MCF 10A (cell line): ENCODE data around the gene ARL5A. TPM values are rescaled to one million over a fixed set of nuclear protein-coding genes. Genes with fewer than 3 reads are reported as not detected.

Experiments
- BruUV-seq: library from RNA; stranded (reverse); fragments of 400-500 nt; replicated peaks from 2 replicates; lab custom pipeline; 2021; lab: Mats Ljungman, UMichigan
- CTCF ChIA-PET: fragments of 300-600 bp; sonication (Branson Sonifier 250); formaldehyde crosslinking; extraction: SDS; loops from one replicate; lab custom pipeline; 2021; ENCODE audit warnings: antibody characterized with exemption, inconsistent platforms; lab: Yijun Ruan, JAX
- POLR2A ChIA-PET: fragments of 300-600, 350-650 bp; sonication (Branson Sonifier 250); formaldehyde crosslinking; extraction: SDS; loops from one replicate; lab custom pipeline; 2020; ENCODE audit warnings: antibody characterized with exemption, inconsistent platforms; lab: Yijun Ruan, JAX
- DNase-seq: peaks from one replicate; pipeline ENCODE4 v3.0.0-alpha.2; 2018; ENCODE audit not compliant: unreplicated experiment
- H3K27ac Mint-ChIP-seq: one replicate; pipeline ENCODE4 v1.8.0; 2022; ENCODE audit warnings: mild to moderate bottlenecking, low read depth, mixed read lengths; ENCODE audit not compliant: unreplicated experiment
- H3K27me3 Mint-ChIP-seq: one replicate; pipeline ENCODE4 v1.8.0; 2022; ENCODE audit warnings: mixed read lengths; ENCODE audit not compliant: insufficient read depth, unreplicated experiment
- H3K36me3 Mint-ChIP-seq: one replicate; pipeline ENCODE4 v1.8.0; 2022; ENCODE audit warnings: mild to moderate bottlenecking, moderate library complexity, mixed read lengths; ENCODE audit not compliant: insufficient read depth, unreplicated experiment
- H3K4me1 Mint-ChIP-seq: one replicate; pipeline ENCODE4 v1.8.0; 2022; ENCODE audit warnings: mixed read lengths; ENCODE audit not compliant: insufficient read depth, unreplicated experiment
- H3K4me3 Mint-ChIP-seq: one replicate; pipeline ENCODE4 v1.8.0; 2022; ENCODE audit warnings: mild to moderate bottlenecking, moderate library complexity, mixed read lengths; ENCODE audit not compliant: unreplicated experiment
- H3K9me3 Mint-ChIP-seq: one replicate; pipeline ENCODE4 v1.8.0; 2022; ENCODE audit warnings: mixed read lengths; ENCODE audit not compliant: unreplicated experiment
- CTCF ChIP-seq: fragments of 200-600 bp; IDR thresholded peaks from one replicate; pipeline ENCODE4 v1.8.0; 2022; ENCODE audit warnings: antibody characterized with exemption, mild to moderate bottlenecking; ENCODE audit not compliant: unreplicated experiment
- intact Hi-C: fragments of 100-400 bp; cut with micrococcal nuclease; formaldehyde crosslinking; loops from 2 replicates; pipeline ENCODE4 v1.14.1; 2022
- total RNA-seq: library from RNA; stranded (reverse); gene quantifications from 2 replicates; pipeline ENCODE4 v1.2.3, GENCODE V29; 2022

ARL5A gene
- total RNA-seq, 1 experiment from 2014 or later = 34.8 TPM

- Mint-ChIP-seq H3K36me3 (no peaks in the 10 kb centered on the region), H3K4me1 (no peaks in the 10 kb centered on the region), H3K9me3 (no peaks in the 10 kb centered on the region), H3K27ac (no peak overlapping the region), H3K27me3 (no peaks in the 10 kb centered on the region), H3K4me3 (no peak overlapping the region)
- CTCF ChIA-PET = no interaction called here
- TF ChIP-seq CTCF = no peak
- no peak for DNase-seq
- BruUV-seq = no TSS peak
- POLR2A ChIA-PET = interaction anchor here (0.7 kb wide), 1 partner anchor 383 kb away, joined by 3 read pairs; no protein-coding TSS in a partner anchor
- intact Hi-C loops = no loop called here
Observed at GRCh38 chr2:151844211-151844896, 16.1 kb upstream of the ARL5A start.

- Mint-ChIP-seq H3K4me1 (no peaks in the 10 kb centered on the region), H3K4me3 (no peak overlapping the region), H3K9me3 (no peaks in the 10 kb centered on the region), H3K36me3 (no peaks in the 10 kb centered on the region), H3K27me3 (no peaks in the 10 kb centered on the region), H3K27ac (no peak overlapping the region)
- CTCF ChIA-PET = no interaction called here
- intact Hi-C loops = no loop called here
- no TSS peak for BruUV-seq
- TF ChIP-seq CTCF = no peak
- no peak for DNase-seq
- POLR2A ChIA-PET = interaction anchor here (0.7 kb wide), 1 partner anchor 384 kb away, joined by 3 read pairs; no protein-coding TSS in a partner anchor
Observed at GRCh38 chr2:151843691-151844061, 15.5 kb upstream of the ARL5A start.

GRCh38 chr2:151842830-151843690, 14.8 kb upstream of the ARL5A start:
- H3K27ac Mint-ChIP-seq = no peak overlapping the region
- no peak overlapping the region for H3K4me3 Mint-ChIP-seq
- POLR2A ChIA-PET = interaction anchor here (2.6 kb wide), 1 partner anchor 15 kb away, joined by 10 read pairs; the partner anchor contains the start of gene ARL5A
- no peaks in the 10 kb centered on the region for H3K36me3 Mint-ChIP-seq
- intact Hi-C loops = no loop called here
- no peak for TF ChIP-seq CTCF
- BruUV-seq = no TSS peak
- CTCF ChIA-PET = no interaction called here
- no peaks in the 10 kb centered on the region for H3K27me3 Mint-ChIP-seq
- H3K9me3 Mint-ChIP-seq = no peaks in the 10 kb centered on the region
- no peaks in the 10 kb centered on the region for H3K4me1 Mint-ChIP-seq
- DNase-seq = no peak

GRCh38 chr2:151841047-151841424, 12.8 kb upstream of the ARL5A start:
- no peaks in the 10 kb centered on the region for H3K36me3 Mint-ChIP-seq
- H3K4me1 Mint-ChIP-seq = no peaks in the 10 kb centered on the region
- ChIA-PET CTCF (interaction anchor here (0.6 to 1.3 kb wide), 6 partner anchors 9 to 410 kb away, joined by 3 to 4 read pairs (median 4); no protein-coding TSS in a partner anchor), POLR2A (interaction anchor here (1.6 to 2.6 kb wide), 2 partner anchors 11 to 13 kb away, joined by 4 to 10 read pairs; partner anchors contain the start of gene ARL5A)
- intact Hi-C loops = no loop called here
- no peak overlapping the region for H3K4me3 Mint-ChIP-seq
- no peaks in the 10 kb centered on the region for H3K9me3 Mint-ChIP-seq
- no peak for DNase-seq
- no peaks in the 10 kb centered on the region for H3K27me3 Mint-ChIP-seq
- no peak for TF ChIP-seq CTCF
- H3K27ac Mint-ChIP-seq = no peak overlapping the region
- BruUV-seq = no TSS peak
